ENCODE measurements around the gene NOB1. TPM values are rescaled to one million over a fixed set of nuclear protein-coding genes. Genes with fewer than 3 reads are reported as not detected.

Gene NOB1
- total and polyA plus RNA-seq, 9 of the 15 experiments (the other 6 are each of a cell fraction or from before 2014, with no cell fraction given): 42.4 to 148 (median 116) TPM

- 0 out of 4 replicates have a peak, but pooled peaks of 1 of the 2 experiments have one; percentile 9 for TF ChIP-seq ZMIZ1 (IDR thresholded peaks at IDR 0.05; ENCODE audit: low read depth in 2 of 2, low read length in 2 of 2)
- TF ChIP-seq SRF (CRISPR knock-in tag; IDR thresholded peaks at IDR 0.05): no peak
- TF ChIP-seq NCOA6 (IDR thresholded peaks at IDR 0.05): no peak
- no peak for TF ChIP-seq NBN (IDR thresholded peaks at IDR 0.05; ENCODE audit: low read depth)
- 0 out of 2 replicates have a peak, but pooled peaks have one; percentile 22 for TF ChIP-seq ZNF395 (CRISPR knock-in tag; IDR thresholded peaks at IDR 0.05)
- no peak for TF ChIP-seq ZNF282 (CRISPR knock-in tag; IDR thresholded peaks at IDR 0.05)
- no peak for TF ChIP-seq ZNF398 (CRISPR knock-in tag; IDR thresholded peaks at IDR 0.05)
- no peak for TF ChIP-seq GTF2F1 (IDR thresholded peaks at IDR 0.05; ENCODE audit: low read depth, low read length)
- peak; percentile 85 for TF ChIP-seq RBFOX2 (IDR thresholded peaks at IDR 0.05; ENCODE audit: low read depth, low read length)
- TF ChIP-seq ZNF143 (CRISPR knock-in tag; IDR thresholded peaks at IDR 0.05): no peak
- TF ChIP-seq STAG1 (CRISPR knock-in tag; IDR thresholded peaks at IDR 0.05; ENCODE audit: borderline replicate concordance): no peak
- TF ChIP-seq ETV5 (CRISPR knock-in tag; IDR thresholded peaks at IDR 0.05; ENCODE audit: low read depth): no peak
- TF ChIP-seq KHSRP (IDR thresholded peaks at IDR 0.05): no peak
- TF ChIP-seq PHTF2 (CRISPR knock-in tag; IDR thresholded peaks at IDR 0.05): 0 out of 2 replicates have a peak, but pooled peaks have one; percentile 13
- TF ChIP-seq CREB1 (IDR thresholded peaks at IDR 0.05): no peak; the same call in 1 of the 2 replicates
- no peak for TF ChIP-seq CREB1 (CRISPR knock-in tag; IDR thresholded peaks at IDR 0.05)
- no peak for TF ChIP-seq MLX (CRISPR knock-in tag; conservative IDR thresholded peaks at IDR 0.05)
- no peak for TF ChIP-seq ZNF133 (CRISPR knock-in tag; IDR thresholded peaks at IDR 0.05)
- peak; percentile 54; the same call in 1 of the 2 replicates for TF ChIP-seq ZNF197 (CRISPR knock-in tag; IDR thresholded peaks at IDR 0.05; ENCODE audit: low read depth)
These were observed 7.5 kb upstream of the NOB1 start, which contains the start of gene WWP2 (continued) for GRCh38 chr16:69761983-69762813.

All from K562 (cell line).